ENCODE results near the gene ZBTB7A.
"Not testable (repeated sequence)": the region's sequence is repeated elsewhere in the genome, so short reads cannot be mapped to it uniquely, and the experiment has no call there.

ZBTB7A gene

GRCh38 chr19:4012092-4012974 lies 54.4 kb downstream of the ZBTB7A start:
- DNase-seq: no peak

GRCh38 chr19:4011430-4011829 lies 55.3 kb downstream of the ZBTB7A start:
- not testable (repeated sequence) for DNase-seq

GRCh38 chr19:4010808-4011110 lies 55.9 kb downstream of the ZBTB7A start:
- DNase-seq: no peak

- DNase-seq: no peak
Observed at GRCh38 chr19:4009990-4010807, 56.5 kb downstream of the ZBTB7A start.

GRCh38 chr19:4007836-4008539 lies 58.7 kb downstream of the ZBTB7A start:
- no peak for DNase-seq

GRCh38 chr19:4007021-4007835 lies 59.5 kb downstream of the ZBTB7A start, which contains the start of gene PIAS4:
PIAS4 (plus strand) TSS chr19:4007736; CDS start chr19:4007761, 25 bp downstream.
- DNase-seq: peak; percentile 64

GRCh38 chr19:4005436-4005835 lies 61.3 kb downstream of the ZBTB7A start:
- not testable (repeated sequence) for DNase-seq

- DNase-seq: not testable (repeated sequence)
Observed at GRCh38 chr19:4000798-4001197, 65.9 kb downstream of the ZBTB7A start.

- DNase-seq: not testable (repeated sequence)
Observed at GRCh38 chr19:3998667-3999412, 67.9 kb downstream of the ZBTB7A start.

GRCh38 chr19:3995607-3996006 lies 71.1 kb downstream of the ZBTB7A start:
- DNase-seq: no peak

All from NCI-H187 treated with DMSO at 0.1 percent for 48 hours (cell line).